ENCODE measurements around the gene TBRG4.

TBRG4 gene

DNA sequence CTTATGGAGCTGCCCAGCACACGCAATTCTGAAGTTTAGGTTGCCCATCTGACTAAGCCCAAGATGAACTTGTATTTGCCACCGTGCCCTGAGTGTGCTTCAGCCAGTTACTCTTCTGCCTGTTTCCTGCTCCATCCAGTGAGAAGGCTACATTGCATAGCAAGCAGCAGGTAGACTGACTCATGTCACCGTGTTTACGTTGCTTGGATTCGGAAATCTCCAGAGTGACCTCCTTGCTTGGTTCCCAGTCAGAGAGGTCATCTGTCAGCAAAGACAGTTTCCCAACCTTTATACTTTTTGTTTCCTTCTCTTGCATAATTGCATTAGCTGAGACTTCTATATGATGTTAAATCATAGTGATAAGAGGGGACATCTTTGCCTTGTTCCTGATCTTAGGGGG lies 53.6 kb downstream of the TBRG4 start:
- H3K27ac ChIP-seq: no peak overlapping the region
- TF ChIP-seq ZFX (IDR thresholded peaks at IDR 0.05; ENCODE audit: borderline replicate concordance): no peak
- TF ChIP-seq, protein P1, sequence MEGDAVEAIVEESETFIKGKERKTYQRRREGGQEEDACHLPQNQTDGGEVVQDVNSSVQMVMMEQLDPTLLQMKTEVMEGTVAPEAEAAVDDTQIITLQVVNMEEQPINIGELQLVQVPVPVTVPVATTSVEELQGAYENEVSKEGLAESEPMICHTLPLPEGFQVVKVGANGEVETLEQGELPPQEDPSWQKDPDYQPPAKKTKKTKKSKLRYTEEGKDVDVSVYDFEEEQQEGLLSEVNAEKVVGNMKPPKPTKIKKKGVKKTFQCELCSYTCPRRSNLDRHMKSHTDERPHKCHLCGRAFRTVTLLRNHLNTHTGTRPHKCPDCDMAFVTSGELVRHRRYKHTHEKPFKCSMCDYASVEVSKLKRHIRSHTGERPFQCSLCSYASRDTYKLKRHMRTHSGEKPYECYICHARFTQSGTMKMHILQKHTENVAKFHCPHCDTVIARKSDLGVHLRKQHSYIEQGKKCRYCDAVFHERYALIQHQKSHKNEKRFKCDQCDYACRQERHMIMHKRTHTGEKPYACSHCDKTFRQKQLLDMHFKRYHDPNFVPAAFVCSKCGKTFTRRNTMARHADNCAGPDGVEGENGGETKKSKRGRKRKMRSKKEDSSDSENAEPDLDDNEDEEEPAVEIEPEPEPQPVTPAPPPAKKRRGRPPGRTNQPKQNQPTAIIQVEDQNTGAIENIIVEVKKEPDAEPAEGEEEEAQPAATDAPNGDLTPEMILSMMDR (IDR thresholded peaks at IDR 0.05): no peak

DNA sequence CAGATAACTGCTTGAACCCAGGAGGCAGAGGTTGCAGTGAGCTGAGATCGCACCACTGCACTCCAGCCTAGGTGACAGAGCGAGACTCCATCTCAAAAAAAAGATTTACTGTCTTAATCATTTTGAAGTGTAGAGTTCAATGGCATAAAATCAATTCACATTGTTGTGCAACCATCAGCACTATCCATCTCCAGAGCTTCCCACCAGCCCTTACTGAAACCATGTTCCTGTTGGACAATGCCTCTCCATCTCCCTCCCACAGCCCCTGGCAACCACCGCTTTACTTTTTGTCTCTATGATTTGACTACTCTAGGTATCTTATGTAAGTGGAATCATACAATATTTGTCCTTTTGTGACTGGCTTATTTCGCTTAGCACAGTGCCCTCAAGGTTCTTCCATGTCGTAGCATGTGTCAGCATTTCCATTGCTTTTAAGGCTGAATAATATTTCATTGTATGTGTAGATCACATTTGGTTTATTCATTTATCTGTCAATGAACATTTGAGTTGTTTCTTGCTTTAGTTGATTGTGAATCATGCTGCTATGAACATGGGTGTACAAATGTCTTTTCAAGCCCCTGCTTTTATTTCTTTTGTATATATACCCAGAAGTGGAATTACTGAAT lies 55.8 kb downstream of the TBRG4 start:
- H3K27ac ChIP-seq: no peak overlapping the region
- TF ChIP-seq, protein P1 (IDR thresholded peaks at IDR 0.05): no peak
- no peak for TF ChIP-seq ZFX (IDR thresholded peaks at IDR 0.05; ENCODE audit: borderline replicate concordance)

DNA sequence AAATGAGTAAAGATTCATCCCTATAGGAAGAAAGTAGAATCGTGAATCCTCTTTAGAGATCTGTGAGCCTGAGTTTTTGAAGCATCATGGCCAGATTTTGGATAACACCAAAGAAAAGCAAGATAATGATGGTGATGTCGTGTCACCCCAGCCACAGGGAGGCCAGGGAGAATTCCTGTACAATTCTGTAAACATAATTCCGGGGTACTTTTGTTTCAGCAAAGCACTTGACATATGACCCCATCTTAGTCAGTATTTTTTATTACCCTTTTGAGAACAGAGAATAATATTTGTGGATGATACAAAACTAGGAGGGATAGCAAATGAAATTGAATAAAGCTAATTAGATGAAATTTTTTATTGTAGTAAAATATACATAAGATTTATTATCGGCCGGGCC lies 56.5 kb downstream of the TBRG4 start:
- TF ChIP-seq ZFX (IDR thresholded peaks at IDR 0.05; ENCODE audit: borderline replicate concordance): no peak
- TF ChIP-seq, protein P1 (IDR thresholded peaks at IDR 0.05): no peak
- H3K27ac ChIP-seq: no peak overlapping the region

DNA sequence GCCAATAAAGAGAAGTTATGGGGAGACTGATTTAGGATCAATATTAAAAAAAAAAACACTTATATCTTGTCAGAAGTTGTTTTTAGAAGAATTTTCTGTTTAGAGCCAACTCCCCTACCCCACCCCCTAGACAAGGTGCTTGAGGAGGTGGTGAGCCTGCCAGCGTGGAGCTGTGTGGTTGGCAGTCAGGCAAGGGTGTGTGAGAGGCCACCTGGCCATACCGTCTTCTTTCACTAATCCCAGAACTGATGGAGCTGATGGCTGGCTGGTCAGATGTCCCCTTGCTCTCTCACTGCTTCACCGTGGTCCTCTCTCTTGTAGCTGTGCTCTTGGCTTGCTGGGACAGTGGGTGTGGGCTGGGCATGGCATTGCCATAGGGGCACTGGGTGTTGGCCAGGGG lies 57.1 kb downstream of the TBRG4 start:
- no peak for TF ChIP-seq ZFX (IDR thresholded peaks at IDR 0.05; ENCODE audit: borderline replicate concordance)
- TF ChIP-seq, protein P1 (IDR thresholded peaks at IDR 0.05): no peak
- no peak overlapping the region for H3K27ac ChIP-seq

DNA sequence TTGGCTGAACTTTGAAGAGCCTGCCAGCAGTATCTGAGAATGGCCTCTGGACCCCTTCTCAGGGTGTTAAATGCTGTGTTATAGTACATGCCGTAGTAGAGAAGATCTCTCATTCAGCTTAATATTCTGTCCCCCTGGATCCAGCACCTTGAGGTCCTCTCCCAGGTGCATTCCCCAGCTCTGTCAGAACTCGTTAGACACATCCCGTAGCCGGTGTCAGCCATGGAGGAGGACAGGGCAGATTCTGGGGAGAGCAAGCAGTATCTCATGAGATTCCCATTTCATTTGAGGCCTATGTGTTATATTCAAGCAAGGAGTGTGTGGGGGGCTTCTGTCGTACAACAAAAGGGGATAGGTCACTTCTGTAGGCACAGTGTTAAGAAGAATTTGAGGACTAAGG lies 57.6 kb downstream of the TBRG4 start:
- TF ChIP-seq ZFX (IDR thresholded peaks at IDR 0.05; ENCODE audit: borderline replicate concordance): no peak
- TF ChIP-seq, protein P1 (IDR thresholded peaks at IDR 0.05): no peak
- H3K27ac ChIP-seq: no peak overlapping the region

DNA sequence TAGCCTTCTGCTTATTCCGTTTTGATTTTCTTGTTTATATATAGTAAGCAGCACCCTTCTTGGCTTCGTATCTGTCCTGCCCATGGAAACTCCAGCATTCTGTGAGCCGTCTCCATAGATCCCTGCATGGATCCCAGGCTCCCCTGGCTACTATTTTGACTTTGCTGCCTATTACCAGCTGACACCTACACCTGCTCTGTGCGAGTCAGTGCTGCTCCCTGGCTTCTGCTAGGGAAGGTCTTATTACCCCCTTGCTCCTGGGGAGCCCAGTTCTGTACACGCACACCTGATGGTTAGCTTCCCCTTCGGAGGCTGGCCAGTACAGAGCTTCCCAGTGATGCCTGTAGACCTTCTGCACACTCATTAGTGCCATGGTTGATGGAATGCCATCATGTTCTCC lies 58.1 kb downstream of the TBRG4 start:
- TF ChIP-seq, protein P1 (IDR thresholded peaks at IDR 0.05): no peak
- TF ChIP-seq ZFX (IDR thresholded peaks at IDR 0.05; ENCODE audit: borderline replicate concordance): no peak
- no peak overlapping the region for H3K27ac ChIP-seq

DNA sequence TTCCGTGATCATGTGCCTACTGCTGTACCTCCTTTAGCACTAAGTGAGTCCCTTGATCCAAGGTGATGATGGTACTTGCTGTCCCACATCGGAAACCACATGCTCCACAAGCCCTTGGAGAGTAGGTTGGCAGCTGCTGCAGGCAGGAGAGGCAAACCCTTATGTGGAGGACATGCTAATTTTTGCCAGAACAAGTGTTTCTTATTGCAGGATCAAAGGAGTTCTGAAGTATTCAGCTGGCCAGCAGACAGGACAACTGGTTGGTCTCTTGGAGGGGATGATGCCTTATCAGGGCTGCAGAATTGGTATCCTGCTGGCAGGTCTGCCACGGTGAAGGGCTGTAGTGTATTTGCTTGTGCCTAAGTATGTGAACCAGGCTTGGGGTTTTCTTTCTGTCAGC lies 59.5 kb downstream of the TBRG4 start:
- no peak overlapping the region for H3K27ac ChIP-seq
- TF ChIP-seq, protein P1 (IDR thresholded peaks at IDR 0.05): no peak
- no peak for TF ChIP-seq ZFX (IDR thresholded peaks at IDR 0.05; ENCODE audit: borderline replicate concordance)

Measured in 22Rv1 (cell line).